GM23338 (cell line): ENCODE results near the gene CIT. TPM values are rescaled to one million over a fixed set of nuclear protein-coding genes. Genes with fewer than 3 reads are reported as not detected.

Source experiments
- ATAC-seq: fragments of 200-7000 bp; cut with Tn5 transposase; 3 replicates; pipeline ENCODE4 v1.9.1; 2020
- DNase-seq: peaks from one replicate; pipeline ENCODE4 v3.0.0-alpha.2; 2015; ENCODE audit warnings: low spot score
- H2AFZ ChIP-seq: fragments of 200-600 bp; sonication (generic); 2 replicates; pipeline ENCODE4 v1.8.0; 2016; ENCODE audit warnings: antibody characterized with exemption, mild to moderate bottlenecking, moderate library complexity
- H3F3A ChIP-seq: fragments of 200-600 bp; sonication (generic); replicated peaks from 2 replicates; pipeline ENCODE4 v1.8.0; 2017; ENCODE audit warnings: antibody characterized with exemption, mixed run types, low read depth
- H3K27ac ChIP-seq: fragments of 200-600 bp; sonication (generic); 2 replicates; pipeline ENCODE4 v1.6.1; 2016; ENCODE audit warnings: low read depth
- H3K27me3 ChIP-seq: fragments of 200-600 bp; sonication (generic); 2 replicates; pipeline ENCODE4 v1.8.0; 2016; ENCODE audit warnings: mild to moderate bottlenecking, mixed run types, moderate library complexity; ENCODE audit not compliant: insufficient read depth
- H3K36me3 ChIP-seq: fragments of 200-600 bp; sonication (generic); 2 replicates; pipeline ENCODE4 v1.8.0; 2016; ENCODE audit warnings: mild to moderate bottlenecking; ENCODE audit not compliant: insufficient read depth
- H3K4me1 ChIP-seq: fragments of 200-600 bp; sonication (generic); 2 replicates; pipeline ENCODE4 v1.8.0; 2016; ENCODE audit warnings: mild to moderate bottlenecking, moderate library complexity; ENCODE audit not compliant: insufficient read depth
- H3K4me2 ChIP-seq: fragments of 200-600 bp; sonication (generic); 2 replicates; pipeline ENCODE4 v1.7.1; 2017; ENCODE audit warnings: mixed run types
- H3K4me3 ChIP-seq: fragments of 200-600 bp; sonication (generic); 2 replicates; pipeline ENCODE4 v1.6.1; 2016; ENCODE audit warnings: mixed run types
- H3K79me2 ChIP-seq: fragments of 200-600 bp; sonication (generic); replicated peaks from 2 replicates; pipeline ENCODE4 v1.8.0; 2017; ENCODE audit warnings: mild to moderate bottlenecking; ENCODE audit not compliant: insufficient read depth
- H3K9me2 ChIP-seq: fragments of 200-600 bp; sonication (generic); 2 replicates; pipeline ENCODE4 v1.8.0; 2017; ENCODE audit not compliant: insufficient read depth
- H4K20me1 ChIP-seq: fragments of 200-600 bp; sonication (generic); replicated peaks from 2 replicates; pipeline ENCODE4 v1.8.0; 2017; ENCODE audit warnings: mild to moderate bottlenecking; ENCODE audit not compliant: insufficient read depth
- H3K27ac Mint-ChIP-seq: 2 replicates; pipeline ENCODE4 v1.8.0; 2020; ENCODE audit warnings: inconsistent platforms, mild to moderate bottlenecking, moderate library complexity, mixed read lengths
- H3K27me3 Mint-ChIP-seq: 3 replicates; pipeline ENCODE4 v1.8.0; 2022; ENCODE audit warnings: low read depth, mild to moderate bottlenecking, moderate library complexity, mixed read lengths, inconsistent platforms; ENCODE audit not compliant: insufficient read depth, poor library complexity
- H3K36me3 Mint-ChIP-seq: 3 replicates; pipeline ENCODE4 v1.8.0; 2021; ENCODE audit warnings: low read depth, mild to moderate bottlenecking, inconsistent platforms, moderate library complexity, mixed read lengths
- H3K4me1 Mint-ChIP-seq: 3 replicates; pipeline ENCODE4 v1.8.0; 2020; ENCODE audit warnings: mild to moderate bottlenecking, inconsistent platforms, mixed read lengths
- H3K4me3 Mint-ChIP-seq: 3 replicates; pipeline ENCODE4 v1.8.0; 2021; ENCODE audit warnings: moderate library complexity, mild to moderate bottlenecking, inconsistent platforms, mixed read lengths
- H3K9me3 Mint-ChIP-seq: 3 replicates; pipeline ENCODE4 v1.8.0; 2020; ENCODE audit warnings: moderate library complexity, mild to moderate bottlenecking, inconsistent platforms, mixed read lengths
- CREB1 ChIP-seq: fragments of 250-450 bp; sonication (Bioruptor Pico); IDR thresholded peaks from 2 replicates; pipeline ENCODE4 v1.5.0; 2020; ENCODE audit warnings: low read depth, mild to moderate bottlenecking, moderate library complexity
- EZH2 ChIP-seq: fragments of 200-600 bp; sonication (generic); IDR thresholded peaks from one replicate; pipeline ENCODE4 v1.8.0; 2017; ENCODE audit warnings: antibody characterized with exemption, mild to moderate bottlenecking, low read depth; ENCODE audit not compliant: unreplicated experiment
- JUNB ChIP-seq: IDR thresholded peaks from one replicate; pipeline ENCODE4 v1.6.1; 2016; ENCODE audit warnings: antibody characterized with exemption; ENCODE audit not compliant: unreplicated experiment
- NANOG ChIP-seq: IDR thresholded peaks from 2 replicates; pipeline ENCODE4 v1.6.1; 2016; ENCODE audit warnings: antibody characterized with exemption, borderline replicate concordance
- POLR2AphosphoS5 ChIP-seq: IDR thresholded peaks from 2 replicates; pipeline ENCODE4 v1.6.1; 2016; ENCODE audit warnings: antibody characterized with exemption, low read depth
- STAT1 ChIP-seq: IDR thresholded peaks from one replicate; pipeline ENCODE4 v1.6.1; 2016; ENCODE audit warnings: antibody characterized with exemption; ENCODE audit not compliant: unreplicated experiment
- ZNF114 ChIP-seq: fragments of 250-450 bp; sonication (Bioruptor Pico); IDR thresholded peaks from 2 replicates; pipeline ENCODE4 v1.5.0; 2020; ENCODE audit warnings: mild to moderate bottlenecking, moderate library complexity
- polyA plus RNA-seq: library from polyadenylated mRNA; unstranded; fragments of >200 nt; fragmentation: Nextera tagmentation; extraction: Ambion mirVana; gene quantifications from 2 replicates; pipeline ENCODE4 v1.2.1, GENCODE V29; 2016
- total RNA-seq: library from RNA; depleted of rRNA; stranded (reverse); fragments of >200 nt; shearing (Covaris generic); gene quantifications from 2 replicates; pipeline ENCODE4 v1.2.3, GENCODE V29; 2014
- TF ChIP-seq, protein P1 (sequence below): fragments of 250-450 bp; sonication (Bioruptor Pico); IDR thresholded peaks from 2 replicates; pipeline ENCODE4 v1.5.0; 2020; ENCODE audit warnings: mild to moderate bottlenecking, moderate library complexity
- TF ChIP-seq, protein P2 (sequence below): IDR thresholded peaks from 2 replicates; pipeline ENCODE4 v1.6.1; 2016; ENCODE audit warnings: antibody characterized with exemption
- TF ChIP-seq, protein P3 (sequence below), 2 experiments: fragments of 200-600 bp in 1 of 2; sonication (generic) in 1 of 2; conservative IDR thresholded peaks; 2 replicates each; pipeline versions ENCODE4 v1.5.1 to v1.6.1; 2016 to 2017; ENCODE audit warnings: antibody characterized with exemption in 2 of 2, low read depth in 2 of 2, mild to moderate bottlenecking in 2 of 2, moderate library complexity in 1 of 2

Gene CIT
- total and polyA plus RNA-seq, 2 experiments from 2014 or later = 9.7 to 47.8 TPM

DNA sequence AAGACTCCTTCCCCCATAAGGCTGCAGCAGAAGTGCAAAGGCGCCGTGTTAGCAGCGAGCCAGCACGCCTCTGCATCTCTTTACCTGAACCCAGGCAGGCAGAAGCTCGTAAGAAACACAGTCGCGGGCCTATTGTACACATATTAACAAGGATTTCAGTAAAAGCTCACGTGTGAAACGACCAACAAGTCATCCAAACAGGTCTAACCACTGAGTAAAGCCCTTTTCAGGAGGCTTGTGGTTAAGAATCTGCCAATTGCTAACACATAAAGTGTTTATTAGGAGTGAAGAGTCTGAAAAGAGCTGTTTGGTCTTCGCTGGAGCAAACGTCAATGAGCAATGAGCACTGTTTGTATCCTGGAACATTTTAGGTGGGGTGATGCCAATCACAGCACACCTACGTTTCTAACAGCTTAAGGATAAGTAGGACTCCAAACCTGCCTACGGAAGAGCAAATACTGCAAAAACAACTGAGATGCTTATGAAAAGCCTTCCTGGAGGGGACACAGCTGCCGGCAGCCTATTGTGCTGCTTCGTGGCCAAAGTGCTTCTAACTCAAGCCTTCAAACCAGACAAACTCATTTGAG lies 166.1 kb downstream of the CIT start:
- Mint-ChIP-seq H3K9me3 (no peaks in the 10 kb centered on the region), H3K27me3 (peaks cover 2% of the 10 kb centered on the region), H3K4me1 (no peaks in the 10 kb centered on the region), H3K36me3 (peaks cover 86% of the 10 kb centered on the region), H3K27ac (no peak overlapping the region), H3K4me3 (no peak overlapping the region)
- no peaks in the 10 kb centered on the region for H3K27me3 ChIP-seq
- no peaks in the 10 kb centered on the region for H3K79me2 ChIP-seq
- no peak overlapping the region for H3K4me3 ChIP-seq
- H3K27ac ChIP-seq = no peak overlapping the region
- H2AFZ ChIP-seq = no peak overlapping the region
- peak; percentile 10 for DNase-seq
- no peak overlapping the region for H3K4me2 ChIP-seq
- peaks cover 42% of the 10 kb centered on the region for H3K36me3 ChIP-seq
- no peaks in the 10 kb centered on the region for H3F3A ChIP-seq
- TF ChIP-seq CREB1 (CRISPR knock-in tag) (no peak), POLR2AphosphoS5 (no peak), NANOG (no peak), ZNF114 (no peak), STAT1 (no peak), JUNB (no peak), EZH2 (no peak)
- TF ChIP-seq, protein P1, sequence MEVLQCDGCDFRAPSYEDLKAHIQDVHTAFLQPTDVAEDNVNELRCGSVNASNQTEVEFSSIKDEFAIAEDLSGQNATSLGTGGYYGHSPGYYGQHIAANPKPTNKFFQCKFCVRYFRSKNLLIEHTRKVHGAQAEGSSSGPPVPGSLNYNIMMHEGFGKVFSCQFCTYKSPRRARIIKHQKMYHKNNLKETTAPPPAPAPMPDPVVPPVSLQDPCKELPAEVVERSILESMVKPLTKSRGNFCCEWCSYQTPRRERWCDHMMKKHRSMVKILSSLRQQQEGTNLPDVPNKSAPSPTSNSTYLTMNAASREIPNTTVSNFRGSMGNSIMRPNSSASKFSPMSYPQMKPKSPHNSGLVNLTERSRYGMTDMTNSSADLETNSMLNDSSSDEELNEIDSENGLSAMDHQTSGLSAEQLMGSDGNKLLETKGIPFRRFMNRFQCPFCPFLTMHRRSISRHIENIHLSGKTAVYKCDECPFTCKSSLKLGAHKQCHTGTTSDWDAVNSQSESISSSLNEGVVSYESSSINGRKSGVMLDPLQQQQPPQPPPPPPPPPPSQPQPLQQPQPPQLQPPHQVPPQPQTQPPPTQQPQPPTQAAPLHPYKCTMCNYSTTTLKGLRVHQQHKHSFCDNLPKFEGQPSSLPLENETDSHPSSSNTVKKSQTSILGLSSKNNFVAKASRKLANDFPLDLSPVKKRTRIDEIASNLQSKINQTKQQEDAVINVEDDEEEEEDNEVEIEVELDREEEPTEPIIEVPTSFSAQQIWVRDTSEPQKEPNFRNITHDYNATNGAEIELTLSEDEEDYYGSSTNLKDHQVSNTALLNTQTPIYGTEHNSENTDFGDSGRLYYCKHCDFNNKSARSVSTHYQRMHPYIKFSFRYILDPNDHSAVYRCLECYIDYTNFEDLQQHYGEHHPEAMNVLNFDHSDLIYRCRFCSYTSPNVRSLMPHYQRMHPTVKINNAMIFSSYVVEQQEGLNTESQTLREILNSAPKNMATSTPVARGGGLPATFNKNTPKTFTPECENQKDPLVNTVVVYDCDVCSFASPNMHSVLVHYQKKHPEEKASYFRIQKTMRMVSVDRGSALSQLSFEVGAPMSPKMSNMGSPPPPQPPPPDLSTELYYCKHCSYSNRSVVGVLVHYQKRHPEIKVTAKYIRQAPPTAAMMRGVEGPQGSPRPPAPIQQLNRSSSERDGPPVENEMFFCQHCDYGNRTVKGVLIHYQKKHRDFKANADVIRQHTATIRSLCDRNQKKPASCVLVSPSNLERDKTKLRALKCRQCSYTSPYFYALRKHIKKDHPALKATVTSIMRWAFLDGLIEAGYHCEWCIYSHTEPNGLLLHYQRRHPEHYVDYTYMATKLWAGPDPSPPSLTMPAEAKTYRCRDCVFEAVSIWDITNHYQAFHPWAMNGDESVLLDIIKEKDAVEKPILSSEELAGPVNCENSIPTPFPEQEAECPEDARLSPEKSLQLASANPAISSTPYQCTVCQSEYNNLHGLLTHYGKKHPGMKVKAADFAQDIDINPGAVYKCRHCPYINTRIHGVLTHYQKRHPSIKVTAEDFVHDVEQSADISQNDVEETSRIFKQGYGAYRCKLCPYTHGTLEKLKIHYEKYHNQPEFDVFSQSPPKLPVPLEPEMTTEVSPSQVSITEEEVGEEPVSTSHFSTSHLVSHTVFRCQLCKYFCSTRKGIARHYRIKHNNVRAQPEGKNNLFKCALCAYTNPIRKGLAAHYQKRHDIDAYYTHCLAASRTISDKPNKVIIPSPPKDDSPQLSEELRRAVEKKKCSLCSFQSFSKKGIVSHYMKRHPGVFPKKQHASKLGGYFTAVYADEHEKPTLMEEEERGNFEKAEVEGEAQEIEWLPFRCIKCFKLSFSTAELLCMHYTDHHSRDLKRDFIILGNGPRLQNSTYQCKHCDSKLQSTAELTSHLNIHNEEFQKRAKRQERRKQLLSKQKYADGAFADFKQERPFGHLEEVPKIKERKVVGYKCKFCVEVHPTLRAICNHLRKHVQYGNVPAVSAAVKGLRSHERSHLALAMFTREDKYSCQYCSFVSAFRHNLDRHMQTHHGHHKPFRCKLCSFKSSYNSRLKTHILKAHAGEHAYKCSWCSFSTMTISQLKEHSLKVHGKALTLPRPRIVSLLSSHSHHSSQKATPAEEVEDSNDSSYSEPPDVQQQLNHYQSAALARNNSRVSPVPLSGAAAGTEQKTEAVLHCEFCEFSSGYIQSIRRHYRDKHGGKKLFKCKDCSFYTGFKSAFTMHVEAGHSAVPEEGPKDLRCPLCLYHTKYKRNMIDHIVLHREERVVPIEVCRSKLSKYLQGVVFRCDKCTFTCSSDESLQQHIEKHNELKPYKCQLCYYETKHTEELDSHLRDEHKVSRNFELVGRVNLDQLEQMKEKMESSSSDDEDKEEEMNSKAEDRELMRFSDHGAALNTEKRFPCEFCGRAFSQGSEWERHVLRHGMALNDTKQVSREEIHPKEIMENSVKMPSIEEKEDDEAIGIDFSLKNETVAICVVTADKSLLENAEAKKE (CRISPR knock-in tag) = no peak
- TF ChIP-seq, protein P2, sequence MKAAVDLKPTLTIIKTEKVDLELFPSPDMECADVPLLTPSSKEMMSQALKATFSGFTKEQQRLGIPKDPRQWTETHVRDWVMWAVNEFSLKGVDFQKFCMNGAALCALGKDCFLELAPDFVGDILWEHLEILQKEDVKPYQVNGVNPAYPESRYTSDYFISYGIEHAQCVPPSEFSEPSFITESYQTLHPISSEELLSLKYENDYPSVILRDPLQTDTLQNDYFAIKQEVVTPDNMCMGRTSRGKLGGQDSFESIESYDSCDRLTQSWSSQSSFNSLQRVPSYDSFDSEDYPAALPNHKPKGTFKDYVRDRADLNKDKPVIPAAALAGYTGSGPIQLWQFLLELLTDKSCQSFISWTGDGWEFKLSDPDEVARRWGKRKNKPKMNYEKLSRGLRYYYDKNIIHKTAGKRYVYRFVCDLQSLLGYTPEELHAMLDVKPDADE = no peak
- TF ChIP-seq, protein P3, sequence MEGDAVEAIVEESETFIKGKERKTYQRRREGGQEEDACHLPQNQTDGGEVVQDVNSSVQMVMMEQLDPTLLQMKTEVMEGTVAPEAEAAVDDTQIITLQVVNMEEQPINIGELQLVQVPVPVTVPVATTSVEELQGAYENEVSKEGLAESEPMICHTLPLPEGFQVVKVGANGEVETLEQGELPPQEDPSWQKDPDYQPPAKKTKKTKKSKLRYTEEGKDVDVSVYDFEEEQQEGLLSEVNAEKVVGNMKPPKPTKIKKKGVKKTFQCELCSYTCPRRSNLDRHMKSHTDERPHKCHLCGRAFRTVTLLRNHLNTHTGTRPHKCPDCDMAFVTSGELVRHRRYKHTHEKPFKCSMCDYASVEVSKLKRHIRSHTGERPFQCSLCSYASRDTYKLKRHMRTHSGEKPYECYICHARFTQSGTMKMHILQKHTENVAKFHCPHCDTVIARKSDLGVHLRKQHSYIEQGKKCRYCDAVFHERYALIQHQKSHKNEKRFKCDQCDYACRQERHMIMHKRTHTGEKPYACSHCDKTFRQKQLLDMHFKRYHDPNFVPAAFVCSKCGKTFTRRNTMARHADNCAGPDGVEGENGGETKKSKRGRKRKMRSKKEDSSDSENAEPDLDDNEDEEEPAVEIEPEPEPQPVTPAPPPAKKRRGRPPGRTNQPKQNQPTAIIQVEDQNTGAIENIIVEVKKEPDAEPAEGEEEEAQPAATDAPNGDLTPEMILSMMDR (conservative IDR thresholded peaks at IDR 0.05; ENCODE audit: low read depth in 2 of 2) = no peak
- H3K9me2 ChIP-seq = no peaks in the 10 kb centered on the region
- ATAC-seq = no peak
- no peaks in the 10 kb centered on the region for H3K4me1 ChIP-seq
- peaks cover 5% of the 10 kb centered on the region; the same call in 1 of the 2 replicates for H4K20me1 ChIP-seq
